Measurements from ENCODE around the gene PLOD1. TPM values are rescaled to one million over a fixed set of nuclear protein-coding genes. Genes with fewer than 3 reads are reported as not detected.
"Not testable (repeated sequence)": the region's sequence is repeated elsewhere in the genome, so short reads cannot be mapped to it uniquely, and the experiment has no call there.

PLOD1 gene
- total and polyA plus RNA-seq, 2 of the 13 experiments (the other 11 are each of a cell fraction or from before 2014, with no cell fraction given) = 70.1 to 318 TPM

GRCh38 chr1:11903210-11903609, 31.3 kb upstream of the PLOD1 start:
- no peaks in the 10 kb centered on the region for H3K79me2 ChIP-seq (ENCODE audit: insufficient read depth, low read length)
- H3K4me2 ChIP-seq (ENCODE audit: low read depth, low read length) = no peak overlapping the region
- H2AFZ ChIP-seq (ENCODE audit: low read length) = no peak overlapping the region
- DNase-seq (ENCODE audit: low spot score) (no peak), ATAC-seq (no peak), FAIRE-seq (no peak)
- WGBS (ENCODE audit: low lambda C conversion rate) = 57% methylated on average over 1 of the region's 1 CpG
- no peak overlapping the region for H3K27ac ChIP-seq (ENCODE audit: extremely low read length, insufficient read depth, low read length)
- H3K4me1 ChIP-seq (ENCODE audit: insufficient read depth, low read length) = peaks cover 17% of the 10 kb centered on the region
- in situ Hi-C loops (cut with HindIII; ENCODE audit: extremely low pct_ligation_motif_present, low pct_unique_long_range_greater_than_20kb) = no loop called here
- H3K36me3 ChIP-seq (replicated peaks in 1 of 2; ENCODE audit: control insufficient read depth in 1 of 2, insufficient read depth in 2 of 2, low read length in 2 of 2) = no peaks in the 10 kb centered on the region
- no peaks in the 10 kb centered on the region for H3K9me3 ChIP-seq (ENCODE audit: low read length)
- intact Hi-C loops (cut with micrococcal nuclease; ENCODE audit: unreplicated experiment) = no loop called here
- POLR2A ChIA-PET = no interaction called here
- peaks cover 2 to 11% of the 10 kb centered on the region in 2 experiments; a peak in 3 of 5 replicates for H3K27me3 ChIP-seq (ENCODE audit: control insufficient read depth in 1 of 2, insufficient read depth in 2 of 2, low read length in 2 of 2)
- no peak overlapping the region for H3K9ac ChIP-seq (ENCODE audit: insufficient read depth, low read depth, low read length)
- no peaks in the 10 kb centered on the region for H4K20me1 ChIP-seq (ENCODE audit: insufficient read depth, low read length)
- TF ChIP-seq ZNF280D (CRISPR knock-in tag; IDR thresholded peaks at IDR 0.05) (no peak), MAZ (IDR thresholded peaks at IDR 0.05; ENCODE audit: borderline replicate concordance, low read depth, low read length) (no peak), MAZ (CRISPR knock-in tag; IDR thresholded peaks at IDR 0.05; ENCODE audit: low read depth) (no peak), ZSCAN9 (CRISPR knock-in tag; IDR thresholded peaks at IDR 0.05; ENCODE audit: borderline replicate concordance) (no peak), FUBP1 (CRISPR knock-in tag; IDR thresholded peaks at IDR 0.05; ENCODE audit: borderline replicate concordance) (no peak), SAP130 (CRISPR knock-in tag; IDR thresholded peaks at IDR 0.05; ENCODE audit: low read depth) (no peak), PRDM4 (CRISPR knock-in tag; IDR thresholded peaks at IDR 0.05; ENCODE audit: borderline replicate concordance) (no peak), ZNF121 (CRISPR knock-in tag; IDR thresholded peaks at IDR 0.05) (peak; percentile 32; the same call in 1 of the 2 replicates)
- TF ChIP-seq, protein P1, sequence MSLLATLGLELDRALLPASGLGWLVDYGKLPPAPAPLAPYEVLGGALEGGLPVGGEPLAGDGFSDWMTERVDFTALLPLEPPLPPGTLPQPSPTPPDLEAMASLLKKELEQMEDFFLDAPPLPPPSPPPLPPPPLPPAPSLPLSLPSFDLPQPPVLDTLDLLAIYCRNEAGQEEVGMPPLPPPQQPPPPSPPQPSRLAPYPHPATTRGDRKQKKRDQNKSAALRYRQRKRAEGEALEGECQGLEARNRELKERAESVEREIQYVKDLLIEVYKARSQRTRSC (CRISPR knock-in tag; IDR thresholded peaks at IDR 0.05; ENCODE audit: low read depth) = no peak
- no TSS peak for BruUV-seq (replicated peaks)
- H3K4me3 ChIP-seq (replicated peaks in 1 of 3; ENCODE audit: insufficient read depth in 1 of 3, low read depth in 2 of 3, low read length in 3 of 3) = no peak overlapping the region
- CTCF ChIA-PET (ENCODE audit: low intra/inter-chr PET ratio, low total read pairs) = no interaction called here

DNA sequence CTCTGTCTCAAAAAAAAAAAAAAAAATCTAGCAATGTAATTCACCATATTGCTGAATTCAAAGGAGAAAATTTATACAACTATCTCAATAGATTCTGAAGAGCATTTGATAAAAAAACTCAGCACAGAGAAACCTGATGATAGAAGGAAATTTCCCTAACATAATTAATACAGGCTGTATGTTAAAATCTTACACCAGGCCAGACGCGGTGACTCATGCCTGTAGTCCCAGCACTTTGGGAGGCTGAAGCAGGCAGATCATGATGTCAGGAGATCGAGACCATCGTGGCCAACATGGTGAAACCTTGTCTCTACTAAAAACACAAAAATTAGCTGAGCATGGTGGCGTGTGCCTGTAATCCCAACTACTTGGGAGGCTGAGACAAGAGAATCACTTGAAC, 30.4 kb upstream of the PLOD1 start:
- in situ Hi-C loops (cut with HindIII; ENCODE audit: extremely low pct_ligation_motif_present, low pct_unique_long_range_greater_than_20kb); FAIRE-seq; intact Hi-C loops (cut with micrococcal nuclease; ENCODE audit: unreplicated experiment); H4K20me1 ChIP-seq (ENCODE audit: insufficient read depth, low read length); BruUV-seq (replicated peaks); DNase-seq (ENCODE audit: low spot score); H3K27ac ChIP-seq (ENCODE audit: extremely low read length, insufficient read depth, low read length); CTCF ChIA-PET (ENCODE audit: low intra/inter-chr PET ratio, low total read pairs); H3K9ac ChIP-seq (ENCODE audit: insufficient read depth, low read depth, low read length); H3K9me3 ChIP-seq (ENCODE audit: low read length); H2AFZ ChIP-seq (ENCODE audit: low read length); H3K27me3 ChIP-seq (ENCODE audit: control insufficient read depth in 1 of 2, insufficient read depth in 2 of 2, low read length in 2 of 2); H3K4me3 ChIP-seq (replicated peaks in 1 of 3; ENCODE audit: insufficient read depth in 1 of 3, low read depth in 2 of 3, low read length in 3 of 3); ATAC-seq; POLR2A ChIA-PET; H3K36me3 ChIP-seq (replicated peaks in 1 of 2; ENCODE audit: control insufficient read depth in 1 of 2, insufficient read depth in 2 of 2, low read length in 2 of 2); H3K79me2 ChIP-seq (ENCODE audit: insufficient read depth, low read length); H3K4me2 ChIP-seq (ENCODE audit: low read depth, low read length): not testable (repeated sequence)
- H3K4me1 ChIP-seq (ENCODE audit: insufficient read depth, low read length) = peaks cover 20% of the 10 kb centered on the region
- 66% methylated on average over 4 of the region's 5 CpGs for WGBS (ENCODE audit: low lambda C conversion rate)
